SK-N-SH (cell line): ENCODE data around the gene PLXND1.

Source experiments
- CHD2 ChIP-seq: fragments of 150-350 bp; IDR thresholded peaks from 2 replicates; pipeline ENCODE4 v1.6.1; 2018; ENCODE audit warnings: low read length; ENCODE audit not compliant: partially characterized antibody
- CTCF ChIP-seq: fragments of 200-600 bp; sonication (generic); IDR thresholded peaks from 2 replicates; pipeline ENCODE4 v1.6.1; 2017; ENCODE audit warnings: antibody characterized with exemption, mild to moderate bottlenecking, moderate library complexity
- EP300 ChIP-seq, 2 experiments: IDR thresholded peaks; 2 replicates each; pipeline versions ENCODE4 v1.4.0 to v1.6.1; 2012; ENCODE audit warnings: borderline replicate concordance in 1 of 2, low read depth in 1 of 2, low read length in 1 of 2
- JUND ChIP-seq: IDR thresholded peaks from 2 replicates; pipeline ENCODE4 v1.4.0; 2012
- REST ChIP-seq: IDR thresholded peaks from 2 replicates; pipeline ENCODE4 v1.6.1; 2012; ENCODE audit warnings: mild to moderate bottlenecking, low read depth, low read length, moderate library complexity
- SIN3A ChIP-seq: IDR thresholded peaks from 2 replicates; pipeline ENCODE4 v1.6.1; 2012; ENCODE audit warnings: low read depth, mild to moderate bottlenecking, low read length, moderate library complexity, borderline replicate concordance
- TAF1 ChIP-seq: IDR thresholded peaks from 2 replicates; pipeline ENCODE4 v1.6.1; 2012; ENCODE audit warnings: low read depth, mild to moderate bottlenecking, low read length, moderate library complexity, borderline replicate concordance
- YY1 ChIP-seq: IDR thresholded peaks from 2 replicates; pipeline ENCODE4 v1.4.0; 2012; ENCODE audit warnings: low read depth, mild to moderate bottlenecking

- no peak for TF ChIP-seq REST
- no peak for TF ChIP-seq YY1
- no peak for TF ChIP-seq CHD2
- TF ChIP-seq TAF1, result no peak
- no peak for TF ChIP-seq EP300 (IDR thresholded peaks at IDR 0.05; ENCODE audit: borderline replicate concordance in 1 of 2, low read depth in 1 of 2, low read length in 1 of 2)
- TF ChIP-seq JUND, result no peak
- TF ChIP-seq CTCF, result no peak
- TF ChIP-seq SIN3A, result no peak
Measured at GRCh38 chr3:129614435-129614834, 8.0 kb upstream of the PLXND1 start.
